C4-2B (cell line): ENCODE results near the gene NGRN.
"Not testable (repeated sequence)": the region's sequence is repeated elsewhere in the genome, so short reads cannot be mapped to it uniquely, and the experiment has no call there.

Experiments
- H3K27ac ChIP-seq: fragments of 450-650 bp; 2 replicates; pipeline ENCODE4 v1.5.1; 2017
- ZFX ChIP-seq: fragments of 450-650 bp; IDR thresholded peaks from 2 replicates; pipeline ENCODE4 v1.6.1; 2017
- TF ChIP-seq, protein P1 (sequence below): fragments of 450-650 bp; conservative IDR thresholded peaks from 2 replicates; pipeline ENCODE4 v1.5.1; 2017; ENCODE audit warnings: mild to moderate bottlenecking

The NGRN gene

DNA sequence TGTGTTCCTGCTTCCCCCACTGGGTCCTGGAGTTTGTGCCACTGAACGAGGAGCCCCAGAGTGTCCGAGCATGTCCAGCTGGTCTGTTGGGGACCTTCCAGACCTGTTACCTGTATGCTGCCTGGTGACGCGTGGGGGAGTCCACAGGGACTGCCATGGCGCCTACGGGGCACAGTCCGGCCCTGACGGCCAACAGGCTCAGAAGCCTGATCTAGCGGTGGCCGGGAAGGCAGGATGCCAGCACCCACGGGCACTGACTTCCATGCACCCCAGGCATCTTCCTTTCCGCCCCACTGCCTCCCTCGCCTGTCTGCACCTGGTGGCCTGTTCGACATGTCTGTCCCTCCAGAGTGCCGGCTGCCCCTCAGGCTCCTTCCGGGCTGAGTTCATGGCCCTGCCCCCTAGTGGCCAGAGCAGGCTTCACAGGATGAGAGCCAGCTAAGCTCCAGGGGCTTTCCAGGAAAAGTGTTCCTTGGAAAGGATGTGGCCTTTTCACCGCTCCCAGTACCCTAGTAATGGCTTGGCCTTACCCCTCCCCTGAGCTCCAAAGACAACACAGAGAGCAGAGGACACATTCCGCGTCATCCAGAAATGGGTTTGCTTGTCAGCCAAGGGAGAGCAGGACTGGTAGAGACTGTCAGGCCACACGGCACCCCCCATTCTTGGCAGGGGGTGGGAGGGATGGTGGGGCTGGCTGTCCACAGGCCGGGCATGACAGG is 35.7 kb downstream of the NGRN start:
- H3K27ac ChIP-seq = no peak overlapping the region
- no peak for TF ChIP-seq ZFX
- TF ChIP-seq, protein P1, sequence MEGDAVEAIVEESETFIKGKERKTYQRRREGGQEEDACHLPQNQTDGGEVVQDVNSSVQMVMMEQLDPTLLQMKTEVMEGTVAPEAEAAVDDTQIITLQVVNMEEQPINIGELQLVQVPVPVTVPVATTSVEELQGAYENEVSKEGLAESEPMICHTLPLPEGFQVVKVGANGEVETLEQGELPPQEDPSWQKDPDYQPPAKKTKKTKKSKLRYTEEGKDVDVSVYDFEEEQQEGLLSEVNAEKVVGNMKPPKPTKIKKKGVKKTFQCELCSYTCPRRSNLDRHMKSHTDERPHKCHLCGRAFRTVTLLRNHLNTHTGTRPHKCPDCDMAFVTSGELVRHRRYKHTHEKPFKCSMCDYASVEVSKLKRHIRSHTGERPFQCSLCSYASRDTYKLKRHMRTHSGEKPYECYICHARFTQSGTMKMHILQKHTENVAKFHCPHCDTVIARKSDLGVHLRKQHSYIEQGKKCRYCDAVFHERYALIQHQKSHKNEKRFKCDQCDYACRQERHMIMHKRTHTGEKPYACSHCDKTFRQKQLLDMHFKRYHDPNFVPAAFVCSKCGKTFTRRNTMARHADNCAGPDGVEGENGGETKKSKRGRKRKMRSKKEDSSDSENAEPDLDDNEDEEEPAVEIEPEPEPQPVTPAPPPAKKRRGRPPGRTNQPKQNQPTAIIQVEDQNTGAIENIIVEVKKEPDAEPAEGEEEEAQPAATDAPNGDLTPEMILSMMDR = peak; percentile 95

DNA sequence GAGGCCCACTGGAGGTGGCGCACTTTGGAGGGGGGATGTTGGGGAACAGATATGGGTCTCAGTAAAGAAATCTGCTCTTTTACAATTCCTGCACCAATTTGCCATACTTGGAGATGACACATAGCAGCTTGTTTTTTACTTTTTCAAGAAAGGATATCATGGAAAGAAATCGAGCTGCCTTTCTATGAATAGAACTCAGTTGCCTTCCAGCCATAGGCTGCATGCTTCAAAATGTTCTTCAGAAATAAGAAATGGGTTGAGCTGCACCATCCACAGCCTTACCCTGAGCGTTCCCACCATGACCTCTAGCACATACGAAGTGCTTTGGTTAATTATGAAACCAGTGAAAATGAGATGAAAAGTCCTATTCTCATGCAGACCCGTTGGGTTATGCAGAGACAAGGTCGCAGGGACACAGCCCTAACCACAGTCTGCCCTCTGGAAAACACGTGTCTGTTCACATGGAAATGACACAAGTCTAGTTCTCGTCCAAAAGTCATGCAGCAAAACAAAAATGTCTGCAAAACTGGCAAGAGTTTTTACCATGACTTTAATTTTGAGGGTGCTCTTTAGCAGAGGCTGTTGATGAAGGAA is 36.3 kb downstream of the NGRN start:
- no peak overlapping the region for H3K27ac ChIP-seq
- TF ChIP-seq ZFX = no peak
- TF ChIP-seq, protein P1 = no peak

DNA sequence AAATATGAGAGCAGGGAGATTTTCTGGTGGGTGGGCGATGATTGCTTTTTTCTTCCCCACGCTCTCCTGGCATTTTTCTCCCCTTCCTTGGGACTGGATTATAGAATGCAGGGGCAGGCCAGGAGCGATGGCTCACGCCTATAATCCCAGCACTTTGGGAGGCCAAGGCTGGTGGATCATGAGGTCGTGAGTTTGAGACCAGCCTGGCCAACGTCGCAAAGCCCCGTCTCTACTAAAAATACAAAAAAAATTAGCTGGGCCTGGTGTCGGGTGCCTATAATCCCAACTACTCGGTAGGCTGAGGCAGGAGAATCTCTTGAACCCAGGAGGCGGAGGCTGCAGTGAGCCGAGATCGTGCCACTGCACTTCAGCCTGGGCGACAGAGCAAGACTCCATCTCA is 39.9 kb downstream of the NGRN start:
- H3K27ac ChIP-seq = not testable (repeated sequence)

DNA sequence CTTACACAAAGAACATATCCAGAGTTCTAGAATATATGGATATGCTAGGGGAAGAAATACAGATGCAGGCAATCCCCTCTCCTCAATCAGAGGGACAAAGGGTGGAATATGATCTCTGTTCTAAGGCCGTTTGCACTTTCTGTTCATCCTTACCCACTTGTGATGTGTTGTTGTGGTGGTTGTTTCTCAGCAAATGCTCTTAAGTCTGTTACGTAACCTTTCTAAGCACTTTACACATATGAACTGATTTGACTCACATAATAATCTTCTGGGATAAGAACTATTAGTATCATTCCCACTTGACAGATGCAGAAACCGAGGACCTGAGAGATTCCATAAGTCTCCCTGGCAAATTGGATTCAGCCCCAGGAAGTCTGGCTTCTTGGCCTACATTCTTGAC is 40.5 kb downstream of the NGRN start:
- no peak overlapping the region for H3K27ac ChIP-seq
- TF ChIP-seq, protein P1 = no peak
- no peak for TF ChIP-seq ZFX

DNA sequence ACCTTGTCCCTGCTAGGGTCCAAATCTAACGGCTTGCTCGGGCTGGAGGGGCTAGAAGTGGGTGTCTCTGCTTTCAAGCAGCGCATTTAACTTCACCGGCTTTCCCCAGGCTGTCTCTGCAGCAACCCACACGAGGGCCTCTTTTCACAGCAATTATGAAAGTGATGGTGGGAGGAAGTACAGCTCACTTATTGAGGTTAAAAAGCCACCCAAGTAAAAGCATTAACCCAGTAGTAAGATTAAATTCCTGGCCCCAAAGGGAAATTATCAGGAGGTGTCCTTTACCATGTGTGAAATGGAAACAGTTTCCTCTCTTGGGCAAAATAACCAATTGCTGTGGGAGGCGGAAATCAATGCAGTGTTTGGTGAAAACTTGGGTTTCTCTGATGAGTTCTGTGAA is 41.1 kb downstream of the NGRN start:
- H3K27ac ChIP-seq = no peak overlapping the region
- TF ChIP-seq ZFX = no peak
- TF ChIP-seq, protein P1 = no peak

DNA sequence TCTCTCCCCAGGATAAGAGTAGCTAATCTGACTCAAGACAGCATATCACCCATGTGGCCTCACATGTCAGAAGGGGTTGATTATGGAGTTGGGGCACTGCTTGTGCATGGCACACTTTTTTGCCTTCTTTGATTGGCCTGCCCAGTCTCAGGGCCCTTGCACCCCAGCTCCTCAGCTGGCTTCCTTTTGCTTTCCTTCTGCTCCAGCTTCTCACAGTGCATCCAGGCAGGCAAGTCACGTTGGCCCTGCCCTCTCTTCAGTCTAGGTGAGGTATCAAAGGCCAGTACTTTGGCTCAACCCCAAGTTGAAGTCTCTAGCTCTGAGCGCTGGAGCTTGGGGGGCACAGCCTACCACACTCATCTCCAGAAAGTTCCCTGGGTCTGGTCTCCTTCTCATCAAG is 42.2 kb downstream of the NGRN start:
- TF ChIP-seq, protein P1 = no peak
- no peak for TF ChIP-seq ZFX
- no peak overlapping the region for H3K27ac ChIP-seq

DNA sequence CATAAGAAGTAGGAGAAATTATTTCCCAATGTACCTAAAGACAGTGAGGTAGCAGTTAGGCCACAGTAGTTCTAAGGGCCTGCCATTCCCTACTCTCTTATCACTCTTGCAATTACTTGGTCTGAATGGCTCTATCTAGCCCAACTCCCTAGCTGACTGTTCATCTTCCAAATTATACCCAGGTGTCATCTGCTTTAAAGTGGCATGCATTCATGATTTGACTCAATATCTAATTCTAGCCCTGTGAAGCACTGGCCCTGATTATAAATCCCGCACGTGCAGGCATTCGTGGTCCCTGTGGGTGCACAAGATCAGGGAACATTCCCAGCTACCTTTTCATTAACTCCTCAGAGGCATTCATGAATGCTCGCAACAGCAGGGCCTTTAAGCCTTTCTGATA is 43.5 kb downstream of the NGRN start:
- TF ChIP-seq ZFX = no peak
- TF ChIP-seq, protein P1 = no peak
- H3K27ac ChIP-seq = no peak overlapping the region
